Mesodermal cell (in vitro differentiated cells): ENCODE results near the gene BDKRB1.

Experiments used
- H3K27ac ChIP-seq: 2 replicates; pipeline ENCODE4 v1.7.0; 2013; ENCODE audit warnings: mild to moderate bottlenecking, low read depth, low read length, moderate library complexity; ENCODE audit not compliant: severe bottlenecking
- H3K36me3 ChIP-seq: 2 replicates; pipeline ENCODE4 v1.7.1; 2013; ENCODE audit warnings: mild to moderate bottlenecking, low read length, moderate library complexity; ENCODE audit not compliant: control insufficient read depth, insufficient read depth
- H3K4me1 ChIP-seq: one replicate; pipeline ENCODE4 v1.7.1; 2013; ENCODE audit warnings: mild to moderate bottlenecking, low read length; ENCODE audit not compliant: insufficient read depth, control insufficient read depth, poor library complexity, severe bottlenecking
- H3K4me3 ChIP-seq: 2 replicates; pipeline ENCODE4 v1.7.0; 2013; ENCODE audit warnings: low read length, control low read depth, mild to moderate bottlenecking; ENCODE audit not compliant: insufficient read depth, poor library complexity, severe bottlenecking; ENCODE audit errors: extremely low read depth
- H3K9me3 ChIP-seq: 2 replicates; pipeline ENCODE4 v1.7.1; 2013; ENCODE audit warnings: mild to moderate bottlenecking, low read length, moderate library complexity; ENCODE audit not compliant: control insufficient read depth
- WGBS, 2 experiments: methylation state at CpG; one replicate each; pipeline ENCODE4 v1.1.5; 2013; ENCODE audit warnings: missing lambda C conversion rate in 2 of 2; ENCODE audit not compliant: insufficient coverage in 2 of 2; 5-methylcytosine and 5-hydroxymethylcytosine counted together

Gene BDKRB1

GRCh38 chr14:96304956-96305355 is 48.9 kb downstream of the BDKRB1 start:
- H3K27ac ChIP-seq = no peak overlapping the region
- no peak overlapping the region for H3K4me3 ChIP-seq
- 60 to 63% methylated on average over 6 to 7 of the region's 9 CpGs for WGBS, 2 experiments
- H3K36me3 ChIP-seq = peaks cover 37% of the 10 kb centered on the region
- H3K9me3 ChIP-seq = no peaks in the 10 kb centered on the region
- no peaks in the 10 kb centered on the region for H3K4me1 ChIP-seq

GRCh38 chr14:96307434-96307833 is 51.4 kb downstream of the BDKRB1 start:
- WGBS, 2 experiments = 100% methylated on average over 1 to 2 of the region's 4 CpGs
- Histone ChIP-seq H3K4me3 (no peak overlapping the region), H3K36me3 (peaks cover 32% of the 10 kb centered on the region), H3K27ac (no peak overlapping the region), H3K9me3 (no peaks in the 10 kb centered on the region), H3K4me1 (no peaks in the 10 kb centered on the region)

GRCh38 chr14:96309133-96309895 is 53.3 kb downstream of the BDKRB1 start:
- H3K4me1 ChIP-seq = no peaks in the 10 kb centered on the region
- H3K27ac ChIP-seq = no peak overlapping the region
- H3K9me3 ChIP-seq = no peaks in the 10 kb centered on the region
- 96 to 99% methylated on average over 6 to 8 of the region's 8 CpGs for WGBS, 2 experiments
- H3K4me3 ChIP-seq = no peak overlapping the region
- H3K36me3 ChIP-seq = peaks cover 31% of the 10 kb centered on the region

- 67% methylated on average over 1 of the region's 5 CpGs; no CpG with 5 or more reads in 1 of the 2 experiments for WGBS, 2 experiments
- Histone ChIP-seq H3K36me3 (peaks cover 27% of the 10 kb centered on the region), H3K27ac (no peak overlapping the region)
Measured at GRCh38 chr14:96309896-96310330, 53.9 kb downstream of the BDKRB1 start.

GRCh38 chr14:96310906-96311305 is 54.9 kb downstream of the BDKRB1 start:
- Histone ChIP-seq H3K27ac (no peak overlapping the region), H3K36me3 (peaks cover 32% of the 10 kb centered on the region), H3K4me1 (no peaks in the 10 kb centered on the region), H3K4me3 (no peak overlapping the region), H3K9me3 (no peaks in the 10 kb centered on the region)
- 96 to 98% methylated on average over 5 to 6 of the region's 6 CpGs for WGBS, 2 experiments

More at GRCh38 chr14:96309896-96310330, 53.9 kb downstream of the BDKRB1 start:
- Histone ChIP-seq H3K4me1 (no peaks in the 10 kb centered on the region), H3K4me3 (no peak overlapping the region), H3K9me3 (no peaks in the 10 kb centered on the region)
